Keratinocyte (primary cell): Measurements from ENCODE around the gene PAX5.

Experiments used
- CTCF ChIP-seq, 3 experiments: IDR thresholded peaks in 1 of 3; conservative IDR thresholded peaks in 1 of 3; optimal IDR thresholded peaks in 1 of 3; 2 replicates in 2 of 3; 3 replicates in 1 of 3; pipeline versions ENCODE3 to v1.5.1; 2011; ENCODE audit warnings: low read length in 3 of 3, mild to moderate bottlenecking in 3 of 3, moderate library complexity in 2 of 3, control low read depth in 1 of 3, inconsistent platforms in 1 of 3; ENCODE audit not compliant: insufficient read depth in 2 of 3; ENCODE audit errors: extremely low read depth in 1 of 3
- EZH2 ChIP-seq: IDR thresholded peaks from one replicate; pipeline ENCODE4 v1.6.1; 2012; ENCODE audit warnings: inconsistent platforms, mild to moderate bottlenecking, low read length, moderate library complexity

GRCh38 chr9:36820392-36820861 lies 213.6 kb downstream of the PAX5 start:
- TF ChIP-seq CTCF (optimal IDR thresholded peaks at IDR 0.05 in 1 of 3, IDR thresholded peaks at IDR 0.05 in 1 of 3, conservative IDR thresholded peaks at IDR 0.05 in 1 of 3; ENCODE audit: extremely low read depth in 1 of 3, insufficient read depth in 2 of 3, low read length in 3 of 3) (no peak), EZH2 (no peak)
